Glutamatergic neuron (in vitro differentiated cells): ENCODE data around the gene TRPM2. TPM values are rescaled to one million over a fixed set of nuclear protein-coding genes. Genes with fewer than 3 reads are reported as not detected.

Source experiments
- DNase-seq: peaks from one replicate; pipeline ENCODE4 v3.0.0; 2022
- H3K27ac Mint-ChIP-seq: one replicate; pipeline ENCODE4 v1.8.0; 2020; ENCODE audit warnings: mild to moderate bottlenecking, mixed read lengths, inconsistent platforms; ENCODE audit not compliant: unreplicated experiment
- H3K27me3 Mint-ChIP-seq: one replicate; pipeline ENCODE4 v1.8.0; 2020; ENCODE audit warnings: mild to moderate bottlenecking, moderate library complexity, mixed read lengths, inconsistent platforms; ENCODE audit not compliant: unreplicated experiment
- H3K36me3 Mint-ChIP-seq: one replicate; pipeline ENCODE4 v1.8.0; 2020; ENCODE audit warnings: mild to moderate bottlenecking, mixed read lengths, inconsistent platforms; ENCODE audit not compliant: unreplicated experiment
- H3K4me1 Mint-ChIP-seq: one replicate; pipeline ENCODE4 v1.8.0; 2020; ENCODE audit warnings: mild to moderate bottlenecking, low read depth, mixed read lengths, inconsistent platforms; ENCODE audit not compliant: unreplicated experiment
- H3K4me3 Mint-ChIP-seq: one replicate; pipeline ENCODE4 v1.8.0; 2020; ENCODE audit warnings: mild to moderate bottlenecking, mixed read lengths, inconsistent platforms; ENCODE audit not compliant: unreplicated experiment
- H3K9me3 Mint-ChIP-seq: one replicate; pipeline ENCODE4 v1.8.0; 2020; ENCODE audit warnings: mild to moderate bottlenecking, moderate library complexity, mixed read lengths, inconsistent platforms; ENCODE audit not compliant: unreplicated experiment
- total RNA-seq: library from RNA; stranded (reverse); fragmentation: NEBNext Ultra II Directional; extraction: Animal tissue kit (Norgen Biotek cat#: 25700); gene quantifications from one replicate; pipeline ENCODE4 v1.2.1, GENCODE V29; 2021; ENCODE audit not compliant: unreplicated experiment
- TF ChIP-seq, protein P1 (sequence below): fragments of 200-600 bp; sonication (generic); IDR thresholded peaks from one replicate; pipeline ENCODE4 v1.5.0; 2021; ENCODE audit not compliant: partially characterized antibody, unreplicated experiment

TRPM2 gene
- total RNA-seq, 1 donor from 2014 or later = not detected

DNA sequence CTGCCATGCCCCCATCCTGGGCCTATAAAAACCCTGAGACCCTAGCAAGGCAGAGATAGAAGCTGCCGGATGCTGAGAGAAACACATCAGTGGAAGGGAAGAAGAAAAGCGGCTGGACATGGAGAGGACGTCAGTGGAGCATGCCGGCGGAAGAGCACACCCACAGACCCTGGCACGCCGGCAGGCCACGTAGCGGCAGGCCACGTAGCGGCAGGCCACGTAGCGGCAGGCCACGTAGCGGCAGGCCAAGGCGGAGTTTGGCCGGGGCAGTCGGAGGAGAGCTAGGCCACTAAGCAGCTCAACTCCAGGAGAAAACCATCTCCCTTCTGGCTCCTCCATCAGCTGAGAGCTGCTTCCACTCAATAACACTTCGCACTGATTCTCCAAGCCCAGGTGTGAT, 137.0 kb downstream of the TRPM2 start:
- H3K27ac Mint-ChIP-seq = no peak overlapping the region

DNA sequence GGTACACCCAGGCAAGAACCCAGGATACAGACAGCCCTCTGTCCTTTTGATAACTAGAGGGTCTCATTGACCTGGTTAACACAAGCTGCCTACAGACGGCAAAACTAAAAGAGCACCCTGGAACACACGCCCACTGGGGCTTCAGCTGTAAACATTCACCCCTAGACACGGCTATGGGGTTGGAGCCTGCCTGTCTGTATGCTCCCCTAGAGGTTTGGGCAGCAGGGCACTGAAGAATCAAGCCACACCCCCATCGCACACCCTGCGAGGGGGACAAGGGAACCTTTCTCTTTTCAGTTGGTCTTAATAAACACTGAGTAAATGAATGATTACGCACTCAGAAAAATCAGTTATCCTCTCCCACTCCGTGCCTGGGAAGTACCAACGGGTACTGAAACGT, 137.4 kb downstream of the TRPM2 start:
- Mint-ChIP-seq H3K36me3 (peaks cover 29% of the 10 kb centered on the region), H3K27ac (no peak overlapping the region), H3K4me3 (no peak overlapping the region), H3K4me1 (no peaks in the 10 kb centered on the region), H3K27me3 (peaks cover 2% of the 10 kb centered on the region), H3K9me3 (peaks cover 15% of the 10 kb centered on the region)
- TF ChIP-seq, protein P1, sequence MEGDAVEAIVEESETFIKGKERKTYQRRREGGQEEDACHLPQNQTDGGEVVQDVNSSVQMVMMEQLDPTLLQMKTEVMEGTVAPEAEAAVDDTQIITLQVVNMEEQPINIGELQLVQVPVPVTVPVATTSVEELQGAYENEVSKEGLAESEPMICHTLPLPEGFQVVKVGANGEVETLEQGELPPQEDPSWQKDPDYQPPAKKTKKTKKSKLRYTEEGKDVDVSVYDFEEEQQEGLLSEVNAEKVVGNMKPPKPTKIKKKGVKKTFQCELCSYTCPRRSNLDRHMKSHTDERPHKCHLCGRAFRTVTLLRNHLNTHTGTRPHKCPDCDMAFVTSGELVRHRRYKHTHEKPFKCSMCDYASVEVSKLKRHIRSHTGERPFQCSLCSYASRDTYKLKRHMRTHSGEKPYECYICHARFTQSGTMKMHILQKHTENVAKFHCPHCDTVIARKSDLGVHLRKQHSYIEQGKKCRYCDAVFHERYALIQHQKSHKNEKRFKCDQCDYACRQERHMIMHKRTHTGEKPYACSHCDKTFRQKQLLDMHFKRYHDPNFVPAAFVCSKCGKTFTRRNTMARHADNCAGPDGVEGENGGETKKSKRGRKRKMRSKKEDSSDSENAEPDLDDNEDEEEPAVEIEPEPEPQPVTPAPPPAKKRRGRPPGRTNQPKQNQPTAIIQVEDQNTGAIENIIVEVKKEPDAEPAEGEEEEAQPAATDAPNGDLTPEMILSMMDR = no peak
- DNase-seq = no peak

More for the DNA sequence above, 137.0 kb downstream of the TRPM2 start:
- Mint-ChIP-seq H3K4me1 (no peaks in the 10 kb centered on the region), H3K9me3 (peaks cover 14% of the 10 kb centered on the region), H3K36me3 (peaks cover 26% of the 10 kb centered on the region), H3K27me3 (peaks cover under 1% of the 10 kb centered on the region), H3K4me3 (no peak overlapping the region)
- no peak for DNase-seq
- TF ChIP-seq, protein P1 = no peak

Other genes with a start within 250 kb of the TRPM2 start
- 22.1 TPM for gene PWP2, start 246.2 kb upstream of the TRPM2 start, total RNA-seq
- 64.6 TPM for gene GATD3, start 219.9 kb upstream of the TRPM2 start, total RNA-seq
- gene ICOSLG, start 112.7 kb upstream of the TRPM2 start, total RNA-seq = 0.37 TPM
- not detected for gene DNMT3L, start 91.7 kb upstream of the TRPM2 start, total RNA-seq
- not detected for gene AIRE, start 67.7 kb upstream of the TRPM2 start, total RNA-seq
- 48.6 TPM for gene PFKL, start 53.6 kb upstream of the TRPM2 start, total RNA-seq
- gene CFAP410, start 14.2 kb upstream of the TRPM2 start, total RNA-seq = 20.6 TPM
- 5.8 TPM for gene LRRC3, start 101.9 kb downstream of the TRPM2 start, total RNA-seq
- not detected for gene KRTAP10-1, start 186.6 kb downstream of the TRPM2 start, total RNA-seq
- gene KRTAP10-2, start 197.9 kb downstream of the TRPM2 start, total RNA-seq = not detected
- not detected for gene KRTAP10-3, start 205.2 kb downstream of the TRPM2 start, total RNA-seq
- gene KRTAP10-4, start 220.1 kb downstream of the TRPM2 start, total RNA-seq = not detected
- gene KRTAP10-5, start 227.0 kb downstream of the TRPM2 start, total RNA-seq = not detected
- gene KRTAP10-6, start 238.9 kb downstream of the TRPM2 start, total RNA-seq = not detected
- gene KRTAP10-7, start 247.0 kb downstream of the TRPM2 start, total RNA-seq = not detected